Neutrophil (primary cell): ENCODE data around the gene FGF19.
"Not testable (repeated sequence)": the region's sequence is repeated elsewhere in the genome, so short reads cannot be mapped to it uniquely, and the experiment has no call there.

ENCODE experiments used
- H3K27ac ChIP-seq: fragments of 200-600 bp; sonication (generic); 2 replicates; pipeline ENCODE4 v1.5.1; 2016; ENCODE audit warnings: mild to moderate bottlenecking, moderate library complexity
- H3K27me3 ChIP-seq: fragments of 200-600 bp; sonication (generic); 2 replicates; pipeline ENCODE4 v1.6.0; 2016; ENCODE audit warnings: mild to moderate bottlenecking
- H3K36me3 ChIP-seq: fragments of 200-600 bp; sonication (generic); 2 replicates; pipeline ENCODE4 v1.5.1; 2017
- H3K4me1 ChIP-seq, 2 experiments: fragments of 200-600 bp in 1 of 2; sonication (generic) in 1 of 2; 1 replicate in 1 of 2; 2 replicates in 1 of 2; pipeline versions ENCODE4 v1.5.1 to v1.6.1; 2013 to 2016; ENCODE audit warnings: low read depth in 1 of 2, low read length in 1 of 2, mild to moderate bottlenecking in 1 of 2, moderate library complexity in 1 of 2; ENCODE audit not compliant: control insufficient read depth in 1 of 2, insufficient read depth in 1 of 2
- H3K4me3 ChIP-seq, 2 experiments: fragments of 200-600 bp in 1 of 2; sonication (generic) in 1 of 2; 1 replicate in 1 of 2; 2 replicates in 1 of 2; pipeline ENCODE4 v1.5.1; 2013 to 2016; ENCODE audit warnings: low read depth in 1 of 2, low read length in 1 of 2, mild to moderate bottlenecking in 1 of 2, moderate library complexity in 1 of 2
- H3K9me3 ChIP-seq: fragments of 200-600 bp; sonication (generic); 2 replicates; pipeline ENCODE4 v1.5.1; 2016
- CTCF ChIP-seq: fragments of 200-600 bp; sonication (generic); IDR thresholded peaks from 2 replicates; pipeline ENCODE4 v1.5.1; 2016; ENCODE audit warnings: antibody characterized with exemption

The FGF19 gene

GRCh38 chr11:69692422-69692821 is 11.4 kb downstream of the FGF19 start:
- H3K4me3 ChIP-seq: no peak overlapping the region
- H3K27me3 ChIP-seq: peaks cover 98% of the 10 kb centered on the region
- H3K9me3 ChIP-seq: no peaks in the 10 kb centered on the region
- H3K4me1 ChIP-seq: no peaks in the 10 kb centered on the region
- H3K27ac ChIP-seq: no peak overlapping the region
- no peaks in the 10 kb centered on the region for H3K36me3 ChIP-seq
- no peak for TF ChIP-seq CTCF

- no peak overlapping the region for H3K27ac ChIP-seq
- peaks cover 98% of the 10 kb centered on the region for H3K27me3 ChIP-seq
- no peak overlapping the region for H3K4me3 ChIP-seq
- no peaks in the 10 kb centered on the region for H3K4me1 ChIP-seq
- H3K9me3 ChIP-seq: no peaks in the 10 kb centered on the region
- no peak for TF ChIP-seq CTCF
- no peaks in the 10 kb centered on the region for H3K36me3 ChIP-seq
These were observed 12.4 kb downstream of the FGF19 start for GRCh38 chr11:69691463-69691862.

DNA sequence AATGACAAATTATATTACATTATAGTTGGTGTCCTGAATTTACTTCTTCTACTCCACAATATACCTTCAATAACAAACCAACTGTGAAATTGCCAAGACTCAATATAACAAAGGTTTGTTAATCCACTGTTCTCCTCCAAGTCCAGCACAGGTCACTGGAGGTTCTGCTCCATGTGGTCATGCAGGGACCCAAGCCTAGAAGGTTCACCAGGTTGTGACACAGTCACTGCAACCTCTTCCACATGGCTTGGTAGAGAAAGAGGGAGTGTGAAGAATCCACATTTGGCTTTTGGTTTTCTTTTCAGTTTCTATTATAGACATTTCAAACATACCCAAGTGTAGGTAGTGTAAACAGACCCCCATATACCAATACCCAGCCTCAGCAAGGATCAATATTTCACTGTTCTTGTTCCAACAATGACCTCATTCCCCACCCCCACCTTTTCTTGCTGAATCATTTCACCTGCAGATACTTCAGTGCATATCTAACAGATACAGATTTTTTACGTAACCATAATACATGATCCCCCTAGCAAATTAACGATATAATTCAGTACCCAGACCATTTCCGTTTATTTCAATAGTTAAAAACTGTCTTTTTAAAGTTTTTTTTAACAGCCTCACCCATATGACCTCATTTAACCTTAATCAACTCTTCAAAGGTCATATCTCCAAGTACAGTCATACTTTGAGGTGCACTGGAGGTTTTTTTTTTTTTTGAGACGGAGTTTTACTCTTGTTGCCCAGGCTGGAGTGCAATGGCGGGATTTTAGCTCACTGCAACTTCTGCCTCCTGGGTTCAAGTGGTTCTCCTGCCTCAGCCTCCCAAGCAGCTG is 14.1 kb downstream of the FGF19 start:
- Histone ChIP-seq H3K9me3 (no peaks in the 10 kb centered on the region), H3K4me1 (no peaks in the 10 kb centered on the region), H3K27me3 (peaks cover 99% of the 10 kb centered on the region), H3K36me3 (no peaks in the 10 kb centered on the region), H3K27ac (no peak overlapping the region), H3K4me3 (no peak overlapping the region)
- TF ChIP-seq CTCF: no peak

GRCh38 chr11:69687969-69688771 is 15.7 kb downstream of the FGF19 start:
- peaks cover 86% of the 10 kb centered on the region for H3K27me3 ChIP-seq
- not testable (repeated sequence) for H3K9me3 ChIP-seq, H3K4me1 ChIP-seq, H3K4me3 ChIP-seq, H3K27ac ChIP-seq, H3K36me3 ChIP-seq

DNA sequence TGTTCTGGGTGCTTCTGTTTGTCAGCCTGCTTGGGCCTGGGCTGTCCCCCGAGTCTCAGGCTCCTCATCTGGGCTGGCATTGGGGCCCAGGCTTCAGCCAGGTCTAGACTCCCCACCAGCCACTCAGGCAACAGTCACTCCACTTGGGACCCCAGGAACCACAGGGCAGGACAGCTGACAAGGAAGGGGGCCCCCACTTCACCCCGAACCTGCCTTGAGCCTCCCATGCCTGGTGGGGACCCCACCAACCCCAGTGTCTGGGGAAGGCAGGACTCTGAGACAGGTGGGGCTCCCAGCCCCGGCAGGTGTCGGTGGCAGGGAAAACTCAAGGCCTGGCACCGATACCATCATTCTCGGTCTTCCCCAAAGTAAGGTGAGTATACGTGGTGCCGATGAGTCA is 17.0 kb downstream of the FGF19 start:
- H3K36me3 ChIP-seq: no peaks in the 10 kb centered on the region
- no peak overlapping the region for H3K4me3 ChIP-seq
- TF ChIP-seq CTCF: no peak
- no peaks in the 10 kb centered on the region for H3K4me1 ChIP-seq
- peaks cover 73% of the 10 kb centered on the region for H3K27me3 ChIP-seq
- H3K27ac ChIP-seq: no peak overlapping the region
- H3K9me3 ChIP-seq: no peaks in the 10 kb centered on the region

DNA sequence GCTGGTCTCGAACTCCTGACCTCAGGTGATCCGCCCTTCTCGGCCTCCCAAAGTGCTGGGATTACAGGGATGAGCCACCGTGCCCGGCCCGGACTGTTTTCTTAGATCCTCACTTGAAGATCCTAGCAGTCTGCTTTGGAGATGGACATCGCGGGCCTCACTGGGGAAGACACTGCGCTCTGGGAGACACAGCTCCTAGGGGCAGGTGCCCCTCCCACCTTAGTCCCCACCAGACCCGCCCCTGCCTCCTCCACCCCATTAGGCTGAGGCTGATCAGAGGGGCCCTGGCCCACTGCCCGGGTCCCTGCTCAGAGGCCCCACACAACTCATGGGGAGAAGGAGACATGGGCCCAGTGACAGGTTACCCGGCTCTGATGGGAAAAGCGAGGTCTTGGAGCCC is 17.4 kb downstream of the FGF19 start:
- H3K36me3 ChIP-seq: no peaks in the 10 kb centered on the region
- H3K4me1 ChIP-seq: no peaks in the 10 kb centered on the region
- H3K4me3 ChIP-seq: no peak overlapping the region
- TF ChIP-seq CTCF: no peak
- H3K9me3 ChIP-seq: no peaks in the 10 kb centered on the region
- no peak overlapping the region for H3K27ac ChIP-seq
- peaks cover 69% of the 10 kb centered on the region for H3K27me3 ChIP-seq
